NCI-H2107 (cell line): ENCODE measurements around the gene KRTAP5-5.

Experiments used
- DNase-seq: peaks from one replicate; lab custom pipeline; 2025; lab: John Stamatoyannopoulos, UW

Gene KRTAP5-5

DNA sequence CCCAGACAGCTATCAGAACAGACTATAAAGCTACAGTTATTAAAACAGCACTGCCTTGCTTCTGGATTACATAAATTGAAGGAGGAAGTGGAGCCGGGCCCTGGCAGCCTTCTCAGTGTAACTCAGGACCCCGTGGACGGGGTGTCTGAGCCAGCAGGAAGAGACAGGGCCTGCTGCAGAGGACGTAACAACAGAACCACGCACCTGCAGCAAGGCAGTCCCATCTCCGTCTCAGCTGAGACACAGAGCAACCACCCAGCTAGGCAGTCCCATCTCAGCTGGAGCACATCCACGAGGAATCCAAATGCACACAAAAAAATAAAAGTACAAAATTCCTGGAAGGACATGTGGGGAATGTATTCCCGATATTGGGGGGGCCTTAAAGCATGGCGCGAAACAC is 50.3 kb downstream of the KRTAP5-5 start:
- no peak for DNase-seq
